HUES48 (cell line): ENCODE measurements around the gene SGCD.

Experiments used
- H3K27ac ChIP-seq: one replicate; pipeline ENCODE4 v1.7.0; 2013; ENCODE audit warnings: low read depth, low read length, inconsistent platforms
- H3K27me3 ChIP-seq: 2 replicates; pipeline ENCODE4 v1.6.1; 2013; ENCODE audit warnings: mild to moderate bottlenecking, low read length; ENCODE audit not compliant: control insufficient read depth, insufficient read depth
- H3K36me3 ChIP-seq: 2 replicates; pipeline ENCODE4 v1.6.1; 2013; ENCODE audit warnings: low read length; ENCODE audit not compliant: control insufficient read depth, insufficient read depth
- H3K4me1 ChIP-seq: 2 replicates; pipeline ENCODE4 v1.6.1; 2013; ENCODE audit warnings: mild to moderate bottlenecking, low read length; ENCODE audit not compliant: control insufficient read depth, insufficient read depth
- H3K4me3 ChIP-seq: 2 replicates; pipeline ENCODE4 v1.5.1; 2013; ENCODE audit warnings: mild to moderate bottlenecking, low read depth, low read length
- H3K9ac ChIP-seq: 2 replicates; pipeline ENCODE4 v1.6.1; 2013; ENCODE audit warnings: mild to moderate bottlenecking, low read depth, low read length, moderate library complexity
- H3K9me3 ChIP-seq: 2 replicates; pipeline ENCODE4 v1.6.1; 2013; ENCODE audit warnings: low read length; ENCODE audit not compliant: control insufficient read depth, insufficient read depth

The SGCD gene

GRCh38 chr5:156581725-156582124, 254.8 kb downstream of the SGCD start:
- Histone ChIP-seq H3K27me3 (no peaks in the 10 kb centered on the region), H3K4me3 (no peak overlapping the region), H3K36me3 (no peaks in the 10 kb centered on the region), H3K9ac (no peak overlapping the region), H3K4me1 (no peaks in the 10 kb centered on the region), H3K27ac (no peak overlapping the region), H3K9me3 (no peaks in the 10 kb centered on the region)

GRCh38 chr5:156582193-156582598, 255.2 kb downstream of the SGCD start:
- no peaks in the 10 kb centered on the region for H3K36me3 ChIP-seq
- H3K4me1 ChIP-seq = no peaks in the 10 kb centered on the region
- no peaks in the 10 kb centered on the region for H3K27me3 ChIP-seq
- no peaks in the 10 kb centered on the region for H3K9me3 ChIP-seq
- no peak overlapping the region for H3K9ac ChIP-seq
- H3K4me3 ChIP-seq = no peak overlapping the region
- no peak overlapping the region for H3K27ac ChIP-seq

GRCh38 chr5:156584871-156585270, 257.9 kb downstream of the SGCD start:
- Histone ChIP-seq H3K4me3 (no peak overlapping the region), H3K9me3 (no peaks in the 10 kb centered on the region), H3K36me3 (no peaks in the 10 kb centered on the region), H3K27ac (no peak overlapping the region), H3K27me3 (no peaks in the 10 kb centered on the region), H3K4me1 (no peaks in the 10 kb centered on the region), H3K9ac (no peak overlapping the region)

- H3K9ac ChIP-seq = no peak overlapping the region
- no peaks in the 10 kb centered on the region for H3K27me3 ChIP-seq
- H3K4me1 ChIP-seq = no peaks in the 10 kb centered on the region
- H3K9me3 ChIP-seq = no peaks in the 10 kb centered on the region
- no peak overlapping the region for H3K4me3 ChIP-seq
- no peak overlapping the region for H3K27ac ChIP-seq
- no peaks in the 10 kb centered on the region for H3K36me3 ChIP-seq
Observed at GRCh38 chr5:156585999-156586398, 259.0 kb downstream of the SGCD start.

GRCh38 chr5:156587012-156587411, 260.0 kb downstream of the SGCD start:
- Histone ChIP-seq H3K4me3 (no peak overlapping the region), H3K4me1 (no peaks in the 10 kb centered on the region), H3K9ac (no peak overlapping the region), H3K9me3 (no peaks in the 10 kb centered on the region), H3K27ac (no peak overlapping the region), H3K36me3 (no peaks in the 10 kb centered on the region), H3K27me3 (no peaks in the 10 kb centered on the region)

GRCh38 chr5:156588306-156588705, 261.3 kb downstream of the SGCD start:
- Histone ChIP-seq H3K27me3 (no peaks in the 10 kb centered on the region), H3K9ac (no peak overlapping the region), H3K9me3 (no peaks in the 10 kb centered on the region), H3K4me1 (no peaks in the 10 kb centered on the region), H3K36me3 (no peaks in the 10 kb centered on the region), H3K27ac (no peak overlapping the region), H3K4me3 (no peak overlapping the region)

GRCh38 chr5:156589104-156589945, 262.4 kb downstream of the SGCD start:
- H3K27me3 ChIP-seq = no peaks in the 10 kb centered on the region
- H3K36me3 ChIP-seq = no peaks in the 10 kb centered on the region
- H3K9ac ChIP-seq = no peak overlapping the region
- no peak overlapping the region for H3K4me3 ChIP-seq
- H3K9me3 ChIP-seq = no peaks in the 10 kb centered on the region
- no peak overlapping the region for H3K27ac ChIP-seq
- H3K4me1 ChIP-seq = no peaks in the 10 kb centered on the region

GRCh38 chr5:156589946-156590216, 262.9 kb downstream of the SGCD start:
- Histone ChIP-seq H3K9ac (no peak overlapping the region), H3K36me3 (no peaks in the 10 kb centered on the region), H3K9me3 (no peaks in the 10 kb centered on the region), H3K4me1 (no peaks in the 10 kb centered on the region), H3K4me3 (no peak overlapping the region), H3K27ac (no peak overlapping the region), H3K27me3 (no peaks in the 10 kb centered on the region)

GRCh38 chr5:156590978-156591377, 264.0 kb downstream of the SGCD start:
- no peaks in the 10 kb centered on the region for H3K36me3 ChIP-seq

GRCh38 chr5:156591631-156592030, 264.7 kb downstream of the SGCD start:
- H3K4me3 ChIP-seq = no peak overlapping the region
- H3K9me3 ChIP-seq = no peaks in the 10 kb centered on the region
- no peak overlapping the region for H3K27ac ChIP-seq

More at GRCh38 chr5:156590978-156591377, 264.0 kb downstream of the SGCD start:
- Histone ChIP-seq H3K4me3 (no peak overlapping the region), H3K4me1 (no peaks in the 10 kb centered on the region), H3K27ac (no peak overlapping the region), H3K9ac (no peak overlapping the region), H3K9me3 (no peaks in the 10 kb centered on the region), H3K27me3 (no peaks in the 10 kb centered on the region)

GRCh38 chr5:156593546-156593945, 266.6 kb downstream of the SGCD start:
- Histone ChIP-seq H3K9ac (no peak overlapping the region), H3K4me1 (no peaks in the 10 kb centered on the region), H3K27ac (no peak overlapping the region), H3K36me3 (no peaks in the 10 kb centered on the region), H3K27me3 (no peaks in the 10 kb centered on the region), H3K4me3 (no peak overlapping the region), H3K9me3 (no peaks in the 10 kb centered on the region)

More at GRCh38 chr5:156591631-156592030, 264.7 kb downstream of the SGCD start:
- Histone ChIP-seq H3K27me3 (no peaks in the 10 kb centered on the region), H3K4me1 (no peaks in the 10 kb centered on the region), H3K9ac (no peak overlapping the region), H3K36me3 (no peaks in the 10 kb centered on the region)
